Limb (tissue), 2 donors: ENCODE data around the gene RAET1G.
A peak's percentile ranks its signal among the peaks of the same experiment; 100 is the strongest.
"Not testable (repeated sequence)": the region's sequence is repeated elsewhere in the genome, so short reads cannot be mapped to it uniquely, and the experiment has no call there.

Experiments used
- DNase-seq, 2 donors: peaks; one replicate each; pipeline ENCODE4 v3.0.0-alpha.2; 2016; ENCODE audit errors: extremely low spot score in 2 of 2

RAET1G gene

GRCh38 chr6:149954328-149954983, 31.5 kb upstream of the RAET1G start:
- DNase-seq, result not testable (repeated sequence)

GRCh38 chr6:149953934-149954327, 31.0 kb upstream of the RAET1G start:
- not testable (repeated sequence) for DNase-seq

GRCh38 chr6:149953390-149953789, 30.5 kb upstream of the RAET1G start:
- not testable (repeated sequence) for DNase-seq

GRCh38 chr6:149951626-149952025, 28.7 kb upstream of the RAET1G start:
- DNase-seq, result no peak

GRCh38 chr6:149951096-149951495, 28.2 kb upstream of the RAET1G start:
- DNase-seq, result no peak

- DNase-seq, result no peak
Observed at GRCh38 chr6:149950423-149950822, 27.5 kb upstream of the RAET1G start.

- no peak for DNase-seq
Observed at GRCh38 chr6:149948616-149949015, 25.7 kb upstream of the RAET1G start.

GRCh38 chr6:149948011-149948410, 25.1 kb upstream of the RAET1G start:
- no peak for DNase-seq

GRCh38 chr6:149947533-149947932, 24.6 kb upstream of the RAET1G start:
- not testable (repeated sequence) for DNase-seq

GRCh38 chr6:149946631-149947030, 23.7 kb upstream of the RAET1G start:
- not testable (repeated sequence) for DNase-seq

- DNase-seq, result not testable (repeated sequence)
Observed at GRCh38 chr6:149945276-149945675, 22.4 kb upstream of the RAET1G start.

GRCh38 chr6:149943321-149943720, 20.4 kb upstream of the RAET1G start:
- DNase-seq, result peak in 1 of 2 donors; percentile 16

GRCh38 chr6:149942461-149942829, 19.5 kb upstream of the RAET1G start:
- DNase-seq, result peak in 1 of 2 donors; percentile 41

GRCh38 chr6:149941583-149942460, 18.9 kb upstream of the RAET1G start, which contains the start of gene ULBP2:
Gene ULBP2 (plus strand): TSS chr6:149942014. CDS start chr6:149942073, 59 bp downstream.
- peak; percentile 84 to 88 for DNase-seq

- no peak for DNase-seq
Observed at GRCh38 chr6:149940672-149940982, 17.7 kb upstream of the RAET1G start.

- DNase-seq, result no peak
Observed at GRCh38 chr6:149939909-149940671, 17.2 kb upstream of the RAET1G start.

- DNase-seq, result no peak
Observed at GRCh38 chr6:149939356-149939648, 16.4 kb upstream of the RAET1G start.

- DNase-seq, result peak in 1 of 2 donors; percentile 52
Observed at GRCh38 chr6:149938571-149939355, 15.8 kb upstream of the RAET1G start.

- not testable (repeated sequence) for DNase-seq
Observed at GRCh38 chr6:149938013-149938570, 15.2 kb upstream of the RAET1G start.

- no peak for DNase-seq
Observed at GRCh38 chr6:149936743-149937142, 13.8 kb upstream of the RAET1G start.

GRCh38 chr6:149935668-149936067, 12.7 kb upstream of the RAET1G start:
- peak in 1 of 2 donors; percentile 22 for DNase-seq
